NCI-H2029 treated with DMSO at 0.1 percent for 48 hours (cell line): ENCODE results near the gene DDX23.
A peak's percentile ranks its signal among the peaks of the same experiment; 100 is the strongest.
"Not testable (repeated sequence)": the region's sequence is repeated elsewhere in the genome, so short reads cannot be mapped to it uniquely, and the experiment has no call there.

Experiments
- DNase-seq: peaks from one replicate; lab custom pipeline; 2025; lab: John Stamatoyannopoulos, UW

DDX23 gene

GRCh38 chr12:48851883-48852733, at the start of gene DDX23:
DDX23 (minus strand) TSS chr12:48852163; CDS start chr12:48845782, 6,381 bp downstream.
- peak; percentile 96 for DNase-seq

GRCh38 chr12:48901278-48901677, 49.3 kb upstream of the DDX23 start:
- no peak for DNase-seq

GRCh38 chr12:48899651-48900050, 47.7 kb upstream of the DDX23 start:
- DNase-seq = no peak

GRCh38 chr12:48894271-48894670, 42.3 kb upstream of the DDX23 start:
- no peak for DNase-seq

- peak; percentile 25 for DNase-seq
Measured at GRCh38 chr12:48890657-48891418, 38.9 kb upstream of the DDX23 start.

GRCh38 chr12:48889679-48890078, 37.7 kb upstream of the DDX23 start:
- no peak for DNase-seq

GRCh38 chr12:48883305-48884161, 31.6 kb upstream of the DDX23 start:
- DNase-seq = peak; percentile 4

GRCh38 chr12:48882972-48883304, 31.0 kb upstream of the DDX23 start:
- DNase-seq = no peak

GRCh38 chr12:48882315-48882687, 30.3 kb upstream of the DDX23 start:
- no peak for DNase-seq

GRCh38 chr12:48881686-48882314, 29.8 kb upstream of the DDX23 start:
- no peak for DNase-seq

- no peak for DNase-seq
Measured at GRCh38 chr12:48880647-48881046, 28.7 kb upstream of the DDX23 start.

GRCh38 chr12:48878548-48878947, 26.6 kb upstream of the DDX23 start:
- no peak for DNase-seq

- no peak for DNase-seq
Measured at GRCh38 chr12:48875944-48876515, 24.1 kb upstream of the DDX23 start.

GRCh38 chr12:48873534-48873933, 21.6 kb upstream of the DDX23 start:
- DNase-seq = not testable (repeated sequence)

GRCh38 chr12:48873096-48873495, 21.1 kb upstream of the DDX23 start:
- DNase-seq = no peak

- DNase-seq = no peak
Measured at GRCh38 chr12:48869191-48869590, 17.2 kb upstream of the DDX23 start.

GRCh38 chr12:48868451-48868850, 16.5 kb upstream of the DDX23 start:
- DNase-seq = no peak

- DNase-seq = no peak
Measured at GRCh38 chr12:48866052-48866711, 14.2 kb upstream of the DDX23 start.

- DNase-seq = peak; percentile 82
Measured at GRCh38 chr12:48865281-48866051, 13.5 kb upstream of the DDX23 start, which contains the start of gene RND1. RND1 (minus strand) TSS chr12:48865870; CDS start chr12:48865767, 103 bp downstream.

- no peak for DNase-seq
Measured at GRCh38 chr12:48863291-48863690, 11.3 kb upstream of the DDX23 start.
